Measurements from ENCODE around the gene AGBL1. TPM values are rescaled to one million over a fixed set of nuclear protein-coding genes. Genes with fewer than 3 reads are reported as not detected.
A peak's percentile ranks its signal among the peaks of the same experiment; 100 is the strongest.
"Not testable (repeated sequence)": the region's sequence is repeated elsewhere in the genome, so short reads cannot be mapped to it uniquely, and the experiment has no call there.

Gene AGBL1
- total RNA-seq, 1 donor from 2014 or later, result not detected

GRCh38 chr15:86411916-86412315 lies 332.2 kb downstream of the AGBL1 start:
- ATAC-seq, result no peak

- ATAC-seq, result no peak
Measured at GRCh38 chr15:86413191-86413590, 333.5 kb downstream of the AGBL1 start.

- ATAC-seq, result no peak
Measured at GRCh38 chr15:86425746-86426145, 346.1 kb downstream of the AGBL1 start.

GRCh38 chr15:86432861-86433260 lies 353.2 kb downstream of the AGBL1 start:
- no peak for ATAC-seq

GRCh38 chr15:86433983-86434382 lies 354.3 kb downstream of the AGBL1 start:
- ATAC-seq, result no peak

- ATAC-seq, result no peak
Measured at GRCh38 chr15:86439614-86440013, 359.9 kb downstream of the AGBL1 start.

GRCh38 chr15:86444527-86444926 lies 364.9 kb downstream of the AGBL1 start:
- ATAC-seq, result no peak

- no peak for ATAC-seq
Measured at GRCh38 chr15:86445579-86446252, 366.0 kb downstream of the AGBL1 start.

- ATAC-seq, result no peak
Measured at GRCh38 chr15:86446253-86446640, 366.6 kb downstream of the AGBL1 start.

GRCh38 chr15:86465470-86466039 lies 385.9 kb downstream of the AGBL1 start:
- not testable (repeated sequence) for ATAC-seq

- ATAC-seq, result no peak
Measured at GRCh38 chr15:86481720-86482119, 402.0 kb downstream of the AGBL1 start.

- no peak for ATAC-seq
Measured at GRCh38 chr15:86483936-86484335, 404.3 kb downstream of the AGBL1 start.

- ATAC-seq, result no peak
Measured at GRCh38 chr15:86488046-86488445, 408.4 kb downstream of the AGBL1 start.

GRCh38 chr15:86489981-86490380 lies 410.3 kb downstream of the AGBL1 start:
- ATAC-seq, result no peak

- no peak for ATAC-seq
Measured at GRCh38 chr15:86491118-86491517, 411.4 kb downstream of the AGBL1 start.

GRCh38 chr15:86493884-86494283 lies 414.2 kb downstream of the AGBL1 start:
- ATAC-seq, result no peak

- ATAC-seq, result no peak
Measured at GRCh38 chr15:86494475-86494874, 414.8 kb downstream of the AGBL1 start.

- ATAC-seq, result no peak
Measured at GRCh38 chr15:86502301-86502700, 422.6 kb downstream of the AGBL1 start.

GRCh38 chr15:86505951-86506350 lies 426.3 kb downstream of the AGBL1 start:
- ATAC-seq, result peak; percentile 31

- no peak for ATAC-seq
Measured at GRCh38 chr15:86506401-86506800, 426.7 kb downstream of the AGBL1 start.

GRCh38 chr15:86515625-86516024 lies 436.0 kb downstream of the AGBL1 start:
- ATAC-seq, result no peak

GRCh38 chr15:86522721-86523120 lies 443.1 kb downstream of the AGBL1 start:
- no peak for ATAC-seq

GRCh38 chr15:86526938-86527690 lies 447.4 kb downstream of the AGBL1 start:
- no peak for ATAC-seq

- not testable (repeated sequence) for ATAC-seq
Measured at GRCh38 chr15:86528094-86528493, 448.4 kb downstream of the AGBL1 start.

All from esophagus mucosa (tissue), 1 donor.